ENCODE data around the gene CAMK2D. TPM values are rescaled to one million over a fixed set of nuclear protein-coding genes. Genes with fewer than 3 reads are reported as not detected.

Gene CAMK2D
- polyA plus RNA-seq, 3 donors: 10.4 to 30.6 (median 19.6) TPM

GRCh38 chr4:113666386-113667114 is 95.0 kb downstream of the CAMK2D start:
- Mint-ChIP-seq H3K4me1 (no peaks in the 10 kb centered on the region), H3K27ac (peak overlapping the region in 1 of 7 donors; percentile 79), H3K4me3 (no peak overlapping the region), H3K9me3 (peaks cover 0 to 2% (median 0%) of the 10 kb centered on the region in 7 donors), H3K36me3 (peaks cover 0 to 2% of the 10 kb centered on the region in 2 donors), H3K27me3 (ENCODE audit: low read depth in 3 of 3) (no peaks in the 10 kb centered on the region)
- intact Hi-C loops (cut with micrococcal nuclease): no loop called here
- Histone ChIP-seq H3K4me3 (replicated peaks in 1 of 3; ENCODE audit: low read depth in 2 of 3, low read length in 3 of 3) (no peak overlapping the region), H3K27ac (ENCODE audit: low read depth in 1 of 2, low read length in 2 of 2) (no peak overlapping the region), H3K27me3 (ENCODE audit: control insufficient read depth in 2 of 2, insufficient read depth in 2 of 2, low read length in 2 of 2) (no peaks in the 10 kb centered on the region), H3K4me2 (replicated peaks; ENCODE audit: extremely low read depth, low read length, poor library complexity, severe bottlenecking) (no peak overlapping the region), H3K9ac (ENCODE audit: insufficient read depth, low read length, poor library complexity, severe bottlenecking) (no peak overlapping the region), H4K20me1 (ENCODE audit: insufficient read depth, low read length) (peaks cover 28% of the 10 kb centered on the region), H2AFZ (ENCODE audit: insufficient read depth, low read depth, low read length, poor library complexity, severe bottlenecking) (no peak overlapping the region), H3K36me3 (replicated peaks in 1 of 2; ENCODE audit: control insufficient read depth in 1 of 2, insufficient read depth in 2 of 2, low read length in 2 of 2) (no peaks in the 10 kb centered on the region), H3K4me1 (ENCODE audit: control insufficient read depth in 1 of 2, insufficient read depth in 2 of 2, low read length in 2 of 2) (no peaks in the 10 kb centered on the region), H3K79me2 (ENCODE audit: insufficient read depth, low read length) (no peaks in the 10 kb centered on the region), H3K9me3 (replicated peaks in 1 of 2; ENCODE audit: control insufficient read depth in 1 of 2, insufficient read depth in 1 of 2, low read length in 2 of 2) (no peaks in the 10 kb centered on the region)
- no peak for DNase-seq
- TF ChIP-seq, protein P1, sequence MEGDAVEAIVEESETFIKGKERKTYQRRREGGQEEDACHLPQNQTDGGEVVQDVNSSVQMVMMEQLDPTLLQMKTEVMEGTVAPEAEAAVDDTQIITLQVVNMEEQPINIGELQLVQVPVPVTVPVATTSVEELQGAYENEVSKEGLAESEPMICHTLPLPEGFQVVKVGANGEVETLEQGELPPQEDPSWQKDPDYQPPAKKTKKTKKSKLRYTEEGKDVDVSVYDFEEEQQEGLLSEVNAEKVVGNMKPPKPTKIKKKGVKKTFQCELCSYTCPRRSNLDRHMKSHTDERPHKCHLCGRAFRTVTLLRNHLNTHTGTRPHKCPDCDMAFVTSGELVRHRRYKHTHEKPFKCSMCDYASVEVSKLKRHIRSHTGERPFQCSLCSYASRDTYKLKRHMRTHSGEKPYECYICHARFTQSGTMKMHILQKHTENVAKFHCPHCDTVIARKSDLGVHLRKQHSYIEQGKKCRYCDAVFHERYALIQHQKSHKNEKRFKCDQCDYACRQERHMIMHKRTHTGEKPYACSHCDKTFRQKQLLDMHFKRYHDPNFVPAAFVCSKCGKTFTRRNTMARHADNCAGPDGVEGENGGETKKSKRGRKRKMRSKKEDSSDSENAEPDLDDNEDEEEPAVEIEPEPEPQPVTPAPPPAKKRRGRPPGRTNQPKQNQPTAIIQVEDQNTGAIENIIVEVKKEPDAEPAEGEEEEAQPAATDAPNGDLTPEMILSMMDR (IDR thresholded peaks at IDR 0.05): no peak
- 93% methylated on average over 3 of the region's 8 CpGs for WGBS (ENCODE audit: insufficient coverage)

GRCh38 chr4:113665036-113665435 is 96.5 kb downstream of the CAMK2D start:
- H3K9ac ChIP-seq (ENCODE audit: insufficient read depth, low read length, poor library complexity, severe bottlenecking): no peak overlapping the region
- intact Hi-C loops (cut with micrococcal nuclease): no loop called here

More at GRCh38 chr4:113665036-113665435, 96.5 kb downstream of the CAMK2D start:
- H3K79me2 ChIP-seq (ENCODE audit: insufficient read depth, low read length): no peaks in the 10 kb centered on the region
- no peaks in the 10 kb centered on the region for H3K27me3 ChIP-seq (ENCODE audit: control insufficient read depth in 2 of 2, insufficient read depth in 2 of 2, low read length in 2 of 2)
- no peak overlapping the region for H2AFZ ChIP-seq (ENCODE audit: insufficient read depth, low read depth, low read length, poor library complexity, severe bottlenecking)
- H3K4me1 ChIP-seq (ENCODE audit: control insufficient read depth in 1 of 2, insufficient read depth in 2 of 2, low read length in 2 of 2): no peaks in the 10 kb centered on the region
- no peak for DNase-seq
- no peaks in the 10 kb centered on the region for H3K9me3 ChIP-seq (replicated peaks in 1 of 2; ENCODE audit: control insufficient read depth in 1 of 2, insufficient read depth in 1 of 2, low read length in 2 of 2)
- Mint-ChIP-seq H3K27ac (no peak overlapping the region), H3K36me3 (peaks cover 0 to 2% of the 10 kb centered on the region in 2 donors), H3K4me1 (no peaks in the 10 kb centered on the region), H3K27me3 (ENCODE audit: low read depth in 3 of 3) (no peaks in the 10 kb centered on the region), H3K4me3 (no peak overlapping the region), H3K9me3 (peaks cover 0 to 5% (median 0%) of the 10 kb centered on the region in 7 donors)
- no peak overlapping the region for H3K4me2 ChIP-seq (replicated peaks; ENCODE audit: extremely low read depth, low read length, poor library complexity, severe bottlenecking)
- H3K27ac ChIP-seq (ENCODE audit: low read depth in 1 of 2, low read length in 2 of 2): no peak overlapping the region
- no peaks in the 10 kb centered on the region for H3K36me3 ChIP-seq (replicated peaks in 1 of 2; ENCODE audit: control insufficient read depth in 1 of 2, insufficient read depth in 2 of 2, low read length in 2 of 2)
- H4K20me1 ChIP-seq (ENCODE audit: insufficient read depth, low read length): peaks cover 20% of the 10 kb centered on the region
- H3K4me3 ChIP-seq (replicated peaks in 1 of 3; ENCODE audit: low read depth in 2 of 3, low read length in 3 of 3): no peak overlapping the region
- 100% methylated on average over 1 of the region's 1 CpG for WGBS (ENCODE audit: insufficient coverage)
- TF ChIP-seq, protein P1 (IDR thresholded peaks at IDR 0.05): no peak

All from CD14-positive monocyte (primary cell).